ENCODE results near the gene FAM120C.
A peak's percentile ranks its signal among the peaks of the same experiment; 100 is the strongest.

FAM120C gene

GRCh38 chrX:54182864-54183613 is at the start of gene FAM120C:
Gene FAM120C (minus strand): TSS chrX:54183254. CDS start chrX:54183198, 56 bp downstream.
- DNase-seq (ENCODE audit: low read depth in 2 of 2), result peak; percentile 36 to 40

- DNase-seq (ENCODE audit: low read depth in 2 of 2), result no peak
These were observed 47.5 kb upstream of the FAM120C start for GRCh38 chrX:54230435-54231148.

DNA sequence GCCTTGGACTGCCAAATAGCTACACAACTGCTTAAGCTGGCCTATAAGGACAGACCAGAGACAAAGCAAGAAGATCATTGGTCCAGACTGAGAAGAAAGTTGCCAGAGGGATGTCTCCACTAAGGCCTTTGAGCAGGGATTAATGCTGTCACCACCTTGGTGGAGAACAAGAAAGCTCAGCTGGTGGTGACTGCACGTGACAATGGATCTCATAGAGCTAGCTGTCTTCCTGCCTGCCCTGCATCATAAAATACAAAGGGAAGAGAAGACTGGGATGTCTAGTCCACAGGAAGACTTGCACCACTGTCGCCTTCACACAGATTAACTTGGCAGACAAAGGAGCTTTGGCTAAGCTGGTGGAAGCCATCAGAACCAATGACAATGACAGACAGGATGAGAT is 40.5 kb upstream of the FAM120C start:
- DNase-seq (ENCODE audit: low read depth in 2 of 2), result no peak

DNA sequence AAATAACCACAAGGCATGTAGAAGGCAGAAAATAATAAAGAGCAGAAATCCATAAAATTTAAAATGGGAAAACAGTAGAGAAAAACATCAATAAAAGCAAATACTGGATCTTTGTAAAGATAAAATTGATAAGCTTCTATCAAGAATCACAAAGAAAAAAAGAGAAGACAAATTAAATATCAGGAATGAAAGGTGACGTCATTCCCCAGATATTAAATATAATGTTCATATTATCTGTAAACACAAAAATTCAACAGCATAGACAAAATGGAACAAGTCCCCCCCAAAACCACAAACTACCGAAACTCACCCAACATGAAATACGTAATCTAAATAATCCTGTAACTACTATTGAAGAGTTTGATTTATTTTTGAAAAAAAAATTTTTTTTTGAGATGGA is 30.5 kb upstream of the FAM120C start:
- no peak for DNase-seq (ENCODE audit: low read depth in 2 of 2)

DNA sequence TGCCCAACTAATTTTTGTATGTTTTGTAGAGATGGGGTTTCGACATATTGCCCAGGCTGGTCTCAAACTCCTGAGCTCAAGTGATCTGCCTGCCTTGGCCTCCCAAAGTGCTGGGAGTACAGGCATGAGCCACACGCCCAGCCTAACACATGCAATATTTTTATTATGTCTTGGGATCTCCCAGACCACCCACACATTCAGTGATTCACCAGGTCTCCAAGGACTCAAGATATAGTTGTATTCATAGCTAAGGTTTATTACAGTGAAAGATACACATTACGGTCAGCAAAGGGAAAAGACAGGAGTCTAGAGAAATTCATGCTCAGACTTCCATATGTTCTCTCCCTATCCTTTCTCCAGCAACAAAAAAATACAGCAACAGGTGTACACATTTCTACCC is 25.5 kb upstream of the FAM120C start:
- no peak for DNase-seq (ENCODE audit: low read depth in 2 of 2)

GRCh38 chrX:54198262-54198661 is 15.2 kb upstream of the FAM120C start:
- no peak for DNase-seq (ENCODE audit: low read depth in 2 of 2)

DNA sequence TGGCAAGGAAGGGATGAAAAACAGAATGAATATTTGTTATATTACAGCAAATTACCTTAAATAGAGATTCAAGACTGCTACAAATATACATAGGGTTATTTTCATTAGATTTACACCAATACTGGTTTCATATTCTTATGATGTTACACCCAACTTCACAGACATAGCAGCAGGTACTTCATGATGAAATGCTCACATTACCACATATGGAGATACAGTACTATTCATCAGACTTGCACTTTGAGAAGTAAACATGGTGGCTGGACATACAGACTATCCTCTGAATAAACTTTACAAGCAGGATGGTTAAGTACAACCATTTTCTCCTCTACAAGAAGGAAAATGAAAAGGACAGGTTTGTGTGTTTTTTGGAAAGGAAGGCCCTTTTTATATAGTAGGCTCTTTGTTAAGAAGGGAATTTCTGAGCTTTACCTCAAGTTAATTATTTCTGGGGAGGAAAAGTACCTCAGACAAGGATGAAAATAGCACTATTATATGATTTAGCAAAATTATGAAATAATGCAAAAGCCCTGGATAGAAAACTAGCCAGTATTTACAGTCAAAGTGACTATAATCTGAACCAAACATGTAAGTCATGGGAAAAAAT is 12.0 kb upstream of the FAM120C start:
- no peak for DNase-seq (ENCODE audit: low read depth in 2 of 2)

- no peak for DNase-seq (ENCODE audit: low read depth in 2 of 2)
These were observed 10.2 kb upstream of the FAM120C start for GRCh38 chrX:54193085-54193821.

DNA sequence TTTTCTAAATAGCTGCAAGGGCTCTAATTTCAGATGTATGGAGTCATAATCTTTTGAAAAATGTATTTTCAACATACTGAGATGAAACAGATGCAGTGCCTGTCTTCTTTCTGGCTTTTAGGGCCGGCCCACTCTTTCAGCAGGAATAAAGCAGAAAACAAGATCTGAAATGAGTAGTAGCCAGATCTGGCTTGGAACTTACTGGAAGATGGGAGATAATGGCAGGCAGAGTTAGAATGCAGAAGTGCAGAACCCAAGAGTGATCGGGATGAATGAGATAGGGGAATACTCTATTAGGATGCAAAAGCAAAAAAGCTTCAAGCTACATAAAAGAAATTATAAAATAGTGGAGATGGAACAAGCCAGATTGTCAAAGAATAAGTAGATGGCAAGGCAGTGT is 1.4 kb upstream of the FAM120C start:
- DNase-seq (ENCODE audit: low read depth in 2 of 2), result no peak

GRCh38 chrX:54182194-54182863 is 725 bp downstream of the FAM120C start:
- peak; percentile 32 to 49 for DNase-seq (ENCODE audit: low read depth in 2 of 2)

GRCh38 chrX:54181202-54181953 is 1.7 kb downstream of the FAM120C start:
- DNase-seq (ENCODE audit: low read depth in 2 of 2), result no peak

- no peak for DNase-seq (ENCODE audit: low read depth in 2 of 2)
These were observed 2.7 kb downstream of the FAM120C start for GRCh38 chrX:54180403-54180802.

- DNase-seq (ENCODE audit: low read depth in 2 of 2), result no peak
These were observed 4.7 kb downstream of the FAM120C start for GRCh38 chrX:54178100-54178940.

DNA sequence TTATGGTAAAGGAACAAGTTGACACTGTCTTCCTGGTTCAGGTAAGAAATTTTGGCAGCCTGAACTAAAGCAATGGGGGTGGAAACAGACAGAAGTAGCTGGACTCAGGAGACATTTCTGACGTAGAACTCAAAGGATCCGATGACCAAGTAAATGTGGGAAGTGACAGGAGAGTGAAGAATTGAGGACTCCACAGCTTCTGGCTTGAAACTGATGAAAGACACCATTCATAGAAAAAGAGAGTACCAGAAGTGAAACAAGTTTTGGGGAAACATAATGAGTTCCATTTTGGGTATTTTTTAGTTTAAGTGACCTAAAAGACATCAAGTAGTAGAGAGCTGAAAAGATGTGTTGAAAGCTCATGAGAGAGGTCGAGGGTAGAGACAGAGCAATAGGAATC is 5.7 kb downstream of the FAM120C start:
- DNase-seq (ENCODE audit: low read depth in 2 of 2), result no peak

- no peak for DNase-seq (ENCODE audit: low read depth in 2 of 2)
These were observed 9.3 kb downstream of the FAM120C start for GRCh38 chrX:54173791-54174190.

DNA sequence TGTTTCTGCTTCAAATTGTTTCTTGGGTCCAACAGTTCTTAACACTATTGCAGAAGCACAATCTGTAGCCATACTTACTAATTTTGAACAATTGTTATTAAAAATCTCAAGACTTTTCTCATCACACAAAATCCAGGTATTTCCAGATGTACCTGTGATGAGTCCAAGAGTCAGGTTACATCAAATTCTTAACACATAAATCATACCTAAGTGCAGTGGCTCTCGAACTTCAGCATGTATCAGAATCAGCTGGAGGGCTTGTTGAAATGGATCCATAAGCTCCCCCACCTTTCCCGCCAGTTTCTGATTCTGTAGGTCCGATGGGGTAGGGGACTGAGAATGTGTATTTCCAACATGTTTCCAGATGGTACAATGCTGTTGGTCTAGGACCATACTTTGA is 10.6 kb downstream of the FAM120C start:
- no peak for DNase-seq (ENCODE audit: low read depth in 2 of 2)

- DNase-seq (ENCODE audit: low read depth in 2 of 2), result no peak
These were observed 11.4 kb downstream of the FAM120C start for GRCh38 chrX:54171527-54172250.

- no peak for DNase-seq (ENCODE audit: low read depth in 2 of 2)
These were observed 12.0 kb downstream of the FAM120C start for GRCh38 chrX:54171091-54171490.

DNA sequence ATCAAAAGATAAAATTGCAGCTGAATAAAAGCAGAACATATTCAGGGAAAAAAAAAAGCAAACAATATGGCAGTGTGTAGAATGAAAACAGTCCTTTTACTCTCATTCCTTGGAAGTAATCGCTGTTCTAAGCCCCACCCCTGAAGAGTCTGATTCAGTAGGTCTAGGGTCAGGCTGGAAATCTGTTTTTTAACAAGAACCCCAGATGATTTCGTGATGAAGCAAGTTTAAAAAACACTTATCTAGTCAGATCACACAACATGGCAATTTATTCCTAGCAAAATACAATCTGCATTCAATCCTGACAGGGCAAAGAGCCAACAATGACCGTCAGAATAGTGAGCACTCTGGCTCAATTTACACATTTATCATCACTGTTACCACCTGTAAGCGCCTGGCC is 16.1 kb downstream of the FAM120C start:
- no peak for DNase-seq (ENCODE audit: low read depth in 2 of 2)
